Neural progenitor cell (in vitro differentiated cells): ENCODE data around the gene PROC. TPM values are rescaled to one million over a fixed set of nuclear protein-coding genes. Genes with fewer than 3 reads are reported as not detected.

Experiments used
- DNase-seq: peaks from one replicate; pipeline ENCODE4 v3.0.0-alpha.2; 2016; ENCODE audit warnings: low spot score
- H2AFZ ChIP-seq: fragments of 200-600 bp; sonication (generic); replicated peaks from 2 replicates; pipeline ENCODE4 v1.6.1; 2016; ENCODE audit warnings: antibody characterized with exemption
- H3F3A ChIP-seq: fragments of 200-600 bp; sonication (generic); 2 replicates; pipeline ENCODE4 v1.6.1; 2016; ENCODE audit warnings: antibody characterized with exemption, low read depth
- H3K27ac ChIP-seq: fragments of 200-600 bp; sonication (generic); 2 replicates; pipeline ENCODE4 v1.5.1; 2016; ENCODE audit warnings: mild to moderate bottlenecking
- H3K27me3 ChIP-seq: fragments of 200-600 bp; sonication (generic); 2 replicates; pipeline ENCODE4 v1.6.1; 2016; ENCODE audit warnings: mild to moderate bottlenecking, moderate library complexity
- H3K36me3 ChIP-seq: fragments of 200-600 bp; sonication (generic); 2 replicates; pipeline ENCODE4 v1.5.1; 2016
- H3K4me1 ChIP-seq: fragments of 200-600 bp; sonication (generic); 2 replicates; pipeline ENCODE4 v1.6.1; 2016; ENCODE audit warnings: mixed run types
- H3K4me2 ChIP-seq: fragments of 200-600 bp; sonication (generic); 2 replicates; pipeline ENCODE4 v1.6.1; 2016
- H3K4me3 ChIP-seq: fragments of 200-600 bp; sonication (generic); 2 replicates; pipeline ENCODE4 v1.5.1; 2016
- H3K79me2 ChIP-seq: fragments of 200-600 bp; sonication (generic); 2 replicates; pipeline ENCODE4 v1.6.1; 2016; ENCODE audit warnings: low read depth
- H3K9ac ChIP-seq: fragments of 200-600 bp; sonication (generic); 2 replicates; pipeline ENCODE4 v1.6.1; 2016
- H3K9me3 ChIP-seq: fragments of 200-600 bp; sonication (generic); 2 replicates; pipeline ENCODE4 v1.5.1; 2016; ENCODE audit warnings: low read depth
- H4K20me1 ChIP-seq: fragments of 200-600 bp; sonication (generic); 2 replicates; pipeline ENCODE4 v1.6.1; 2016; ENCODE audit warnings: low read depth
- H3K27ac Mint-ChIP-seq: 3 replicates; pipeline ENCODE4 v1.8.0; 2021; ENCODE audit warnings: mixed read lengths
- H3K27me3 Mint-ChIP-seq: 2 replicates; pipeline ENCODE4 v1.8.0; 2022; ENCODE audit warnings: low read depth, mild to moderate bottlenecking, inconsistent platforms, moderate library complexity, mixed read lengths; ENCODE audit not compliant: insufficient read depth
- H3K36me3 Mint-ChIP-seq: 3 replicates; pipeline ENCODE4 v1.8.0; 2021; ENCODE audit warnings: mixed read lengths
- H3K4me1 Mint-ChIP-seq: 3 replicates; pipeline ENCODE4 v1.8.0; 2021; ENCODE audit warnings: mixed read lengths
- H3K4me3 Mint-ChIP-seq: 3 replicates; pipeline ENCODE4 v1.8.0; 2021; ENCODE audit warnings: mild to moderate bottlenecking, moderate library complexity, mixed read lengths
- H3K9me3 Mint-ChIP-seq: 3 replicates; pipeline ENCODE4 v1.8.0; 2020; ENCODE audit warnings: mixed read lengths
- EZH2 ChIP-seq: fragments of 200-600 bp; sonication (generic); IDR thresholded peaks from 2 replicates; pipeline ENCODE4 v1.6.1; 2017; ENCODE audit warnings: antibody characterized with exemption, mild to moderate bottlenecking, moderate library complexity
- EZH2phosphoT487 ChIP-seq: fragments of 200-600 bp; sonication (generic); IDR thresholded peaks from 2 replicates; pipeline ENCODE4 v1.6.1; 2017; ENCODE audit warnings: antibody characterized with exemption
- total RNA-seq: library from RNA; depleted of rRNA; stranded (reverse); fragments of >200 nt; gene quantifications from 2 replicates; pipeline ENCODE4 v1.2.3, GENCODE V29; 2015; ENCODE audit warnings: low replicate concordance
- TF ChIP-seq, protein P1 (sequence below): fragments of 200-600 bp; sonication (generic); IDR thresholded peaks from 2 replicates; pipeline ENCODE4 v1.5.1; 2017; ENCODE audit warnings: antibody characterized with exemption, mild to moderate bottlenecking

Gene PROC
- total RNA-seq, 1 donor from 2014 or later, result not detected

- H3K9me3 Mint-ChIP-seq, result no peaks in the 10 kb centered on the region
- peaks cover 59% of the 10 kb centered on the region for H3F3A ChIP-seq
- H3K4me3 Mint-ChIP-seq, result no peak overlapping the region
- no peak overlapping the region for H3K4me3 ChIP-seq
- H3K27ac ChIP-seq, result no peak overlapping the region
- no peaks in the 10 kb centered on the region for H3K36me3 Mint-ChIP-seq
- H4K20me1 ChIP-seq, result no peaks in the 10 kb centered on the region
- peaks cover 34% of the 10 kb centered on the region for H3K4me1 Mint-ChIP-seq
- no peaks in the 10 kb centered on the region for H3K27me3 ChIP-seq
- H3K27ac Mint-ChIP-seq, result no peak overlapping the region
- no peak overlapping the region for H3K9ac ChIP-seq
- H3K9me3 ChIP-seq, result no peaks in the 10 kb centered on the region
- peaks cover 50% of the 10 kb centered on the region for H3K4me1 ChIP-seq
- H3K36me3 ChIP-seq, result no peaks in the 10 kb centered on the region
- no peaks in the 10 kb centered on the region for H3K27me3 Mint-ChIP-seq
- TF ChIP-seq EZH2, result no peak
- TF ChIP-seq, protein P1, sequence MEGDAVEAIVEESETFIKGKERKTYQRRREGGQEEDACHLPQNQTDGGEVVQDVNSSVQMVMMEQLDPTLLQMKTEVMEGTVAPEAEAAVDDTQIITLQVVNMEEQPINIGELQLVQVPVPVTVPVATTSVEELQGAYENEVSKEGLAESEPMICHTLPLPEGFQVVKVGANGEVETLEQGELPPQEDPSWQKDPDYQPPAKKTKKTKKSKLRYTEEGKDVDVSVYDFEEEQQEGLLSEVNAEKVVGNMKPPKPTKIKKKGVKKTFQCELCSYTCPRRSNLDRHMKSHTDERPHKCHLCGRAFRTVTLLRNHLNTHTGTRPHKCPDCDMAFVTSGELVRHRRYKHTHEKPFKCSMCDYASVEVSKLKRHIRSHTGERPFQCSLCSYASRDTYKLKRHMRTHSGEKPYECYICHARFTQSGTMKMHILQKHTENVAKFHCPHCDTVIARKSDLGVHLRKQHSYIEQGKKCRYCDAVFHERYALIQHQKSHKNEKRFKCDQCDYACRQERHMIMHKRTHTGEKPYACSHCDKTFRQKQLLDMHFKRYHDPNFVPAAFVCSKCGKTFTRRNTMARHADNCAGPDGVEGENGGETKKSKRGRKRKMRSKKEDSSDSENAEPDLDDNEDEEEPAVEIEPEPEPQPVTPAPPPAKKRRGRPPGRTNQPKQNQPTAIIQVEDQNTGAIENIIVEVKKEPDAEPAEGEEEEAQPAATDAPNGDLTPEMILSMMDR, result peak; percentile 53
- peak; percentile 47 for DNase-seq
- H2AFZ ChIP-seq, result peak overlapping the region; percentile 31
- no peak overlapping the region for H3K4me2 ChIP-seq
- H3K79me2 ChIP-seq, result no peaks in the 10 kb centered on the region
Observed at GRCh38 chr2:127453392-127454171, 35.4 kb downstream of the PROC start.

DNA sequence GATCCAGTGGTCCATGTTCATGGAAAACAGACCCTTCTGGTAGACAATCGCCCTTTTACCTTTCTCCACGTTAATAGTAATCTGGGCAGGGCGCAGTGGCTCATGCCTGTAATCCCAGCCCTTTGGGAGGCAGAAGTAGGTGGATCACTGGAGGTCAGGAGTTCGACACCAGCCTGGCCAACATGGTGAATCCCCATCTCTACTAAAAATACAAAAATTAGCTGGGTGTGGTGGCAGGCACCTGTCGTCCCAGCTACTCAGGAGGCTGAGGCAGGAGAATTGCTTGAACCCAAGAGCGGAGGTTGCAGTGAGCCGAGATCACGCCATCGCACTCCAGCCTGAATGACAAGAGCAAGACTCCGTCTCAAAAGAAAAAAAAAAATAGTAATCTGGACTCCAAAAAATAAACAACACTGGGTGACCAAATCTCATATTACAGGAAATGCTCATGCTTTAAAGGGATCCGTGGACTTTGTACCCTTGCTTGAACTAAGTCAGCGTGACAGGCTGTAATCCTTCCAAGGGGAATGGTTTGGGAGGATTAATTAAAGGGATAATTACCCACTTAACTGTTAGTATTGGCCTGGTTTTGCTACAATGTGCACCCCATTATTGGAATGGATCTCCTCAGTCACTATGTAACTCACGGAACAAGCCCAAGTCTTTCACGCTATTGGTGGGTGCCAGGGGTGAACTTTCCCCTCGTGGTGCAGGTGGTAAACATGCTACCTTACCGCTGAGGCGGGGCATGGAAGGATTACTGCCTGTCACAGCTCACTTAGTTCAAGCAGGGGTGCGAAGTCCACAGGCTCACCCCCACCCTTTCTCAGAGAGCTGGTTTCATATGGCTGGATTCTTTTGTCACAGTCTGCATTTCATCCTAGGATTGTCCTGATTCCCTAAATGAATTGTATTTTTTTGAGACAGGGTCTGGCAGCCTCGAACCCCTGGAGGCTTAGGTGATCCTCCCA, 36.7 kb downstream of the PROC start:
- no peaks in the 10 kb centered on the region for H3K27me3 Mint-ChIP-seq
- Histone ChIP-seq H3K9ac (no peak overlapping the region), H4K20me1 (no peaks in the 10 kb centered on the region), H3K4me1 (peaks cover 40% of the 10 kb centered on the region), H3K27ac (no peak overlapping the region), H3F3A (peaks cover 48% of the 10 kb centered on the region), H3K4me3 (no peak overlapping the region), H3K9me3 (no peaks in the 10 kb centered on the region), H3K27me3 (no peaks in the 10 kb centered on the region), H3K79me2 (no peaks in the 10 kb centered on the region), H2AFZ (no peak overlapping the region), H3K4me2 (peak overlapping the region; percentile 31), H3K36me3 (no peaks in the 10 kb centered on the region)
- TF ChIP-seq, protein P1, result no peak
- TF ChIP-seq EZH2phosphoT487 (no peak), EZH2 (no peak)
- H3K27ac Mint-ChIP-seq, result no peak overlapping the region
- no peak overlapping the region for H3K4me3 Mint-ChIP-seq
- no peaks in the 10 kb centered on the region for H3K9me3 Mint-ChIP-seq
- peaks cover 25% of the 10 kb centered on the region for H3K4me1 Mint-ChIP-seq
- H3K36me3 Mint-ChIP-seq, result no peaks in the 10 kb centered on the region
- peak; percentile 9 for DNase-seq

DNA sequence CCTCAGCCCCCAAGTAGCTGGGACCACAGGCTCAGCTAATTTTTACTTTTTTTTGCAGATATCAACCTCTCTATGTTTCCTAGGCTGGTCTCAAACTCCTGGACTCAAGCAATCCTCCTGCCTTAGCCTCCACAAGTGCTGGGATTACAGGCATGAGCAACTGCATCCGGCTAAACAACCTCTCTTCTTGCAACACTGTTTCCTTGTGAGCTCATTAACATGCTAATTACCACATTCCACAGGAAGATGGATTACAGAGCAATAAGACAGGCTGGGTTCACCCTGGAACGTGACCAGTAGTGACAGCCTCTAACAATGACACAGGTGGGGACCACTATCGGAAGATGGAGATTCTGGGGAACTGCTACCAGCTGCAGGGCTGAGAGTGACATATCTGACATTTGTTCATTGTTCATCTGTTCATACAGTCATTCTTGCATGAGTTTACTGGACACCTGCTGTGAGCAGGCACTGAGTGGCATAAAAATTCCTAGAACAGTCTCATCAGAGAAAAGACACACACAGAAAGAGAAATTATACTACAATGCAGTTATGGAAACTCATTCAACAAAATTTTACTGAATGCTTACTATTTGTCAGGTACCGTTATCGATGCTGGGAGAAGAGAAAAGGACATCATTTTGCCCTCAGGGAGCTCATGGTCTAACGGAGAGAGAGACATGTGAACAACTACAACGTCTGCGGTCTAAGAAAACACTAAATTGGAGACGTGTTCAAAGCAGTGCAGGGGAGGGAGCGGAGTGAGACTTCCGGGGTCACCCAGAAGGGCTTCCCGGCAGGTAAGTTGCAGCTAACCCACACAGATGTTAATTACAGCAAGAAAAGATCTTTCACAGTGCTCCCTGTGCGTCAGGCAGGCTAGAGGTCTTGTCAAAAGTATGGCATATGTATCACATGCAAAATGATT, 37.6 kb downstream of the PROC start:
- no peak overlapping the region for H3K27ac Mint-ChIP-seq
- H3K9me3 Mint-ChIP-seq, result no peaks in the 10 kb centered on the region
- Histone ChIP-seq H3K4me1 (peaks cover 31% of the 10 kb centered on the region), H3K36me3 (no peaks in the 10 kb centered on the region), H3K4me3 (peak overlapping the region; percentile 1), H3K79me2 (no peaks in the 10 kb centered on the region), H2AFZ (no peak overlapping the region), H3K4me2 (peak overlapping the region; percentile 32), H3F3A (peaks cover 38% of the 10 kb centered on the region), H3K27ac (peak overlapping the region; percentile 37), H4K20me1 (no peaks in the 10 kb centered on the region), H3K9me3 (no peaks in the 10 kb centered on the region), H3K27me3 (no peaks in the 10 kb centered on the region), H3K9ac (no peak overlapping the region)
- H3K36me3 Mint-ChIP-seq, result no peaks in the 10 kb centered on the region
- H3K4me1 Mint-ChIP-seq, result peaks cover 19% of the 10 kb centered on the region
- DNase-seq, result peak; percentile 78
- H3K27me3 Mint-ChIP-seq, result no peaks in the 10 kb centered on the region
- TF ChIP-seq EZH2phosphoT487, result no peak
- TF ChIP-seq, protein P1, result no peak
- TF ChIP-seq EZH2, result no peak
- H3K4me3 Mint-ChIP-seq, result no peak overlapping the region
